ENCODE data around the gene EMC9. TPM values are rescaled to one million over a fixed set of nuclear protein-coding genes. Genes with fewer than 3 reads are reported as not detected.
A peak's percentile ranks its signal among the peaks of the same experiment; 100 is the strongest.

Gene EMC9
- polyA plus RNA-seq, 2 donors = 24.5 to 26.6 TPM

DNA sequence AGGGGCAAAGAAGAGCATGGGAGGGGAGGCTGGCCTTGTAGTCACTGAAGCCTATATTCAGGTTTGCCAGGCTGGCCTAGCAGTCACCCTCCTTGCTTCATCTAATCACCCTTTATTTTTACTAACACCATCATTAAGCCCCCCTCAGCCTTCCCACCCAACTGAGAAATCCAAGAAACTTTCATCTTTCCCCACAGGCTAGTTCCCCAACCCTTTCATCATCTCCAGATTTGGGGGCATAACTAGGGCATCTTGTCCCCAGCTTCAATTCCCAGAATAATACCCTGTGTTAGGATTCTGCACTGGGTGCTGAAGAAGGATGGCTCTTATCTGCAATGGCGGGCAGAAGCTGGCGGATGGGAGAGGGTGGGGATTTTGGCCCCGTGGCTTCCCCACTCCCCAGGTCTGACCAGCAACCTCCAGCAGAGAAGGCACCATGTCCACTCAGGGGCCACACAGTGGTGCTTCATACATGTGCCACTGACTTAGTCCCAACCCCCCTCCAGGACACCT, 40.4 kb downstream of the EMC9 start:
- Histone ChIP-seq H3K4me3 (ENCODE audit: low read depth in 1 of 2, low read length in 2 of 2) (no peak overlapping the region), H3K4me1 (ENCODE audit: control insufficient read depth in 2 of 2, insufficient read depth in 2 of 2, low read length in 1 of 2) (peaks cover 0 to 3% of the 10 kb centered on the region in 2 donors), H3K9me3 (ENCODE audit: control insufficient read depth in 2 of 2, insufficient read depth in 1 of 2, low read depth in 1 of 2, low read length in 1 of 2) (no peaks in the 10 kb centered on the region), H3K27ac (ENCODE audit: low read depth in 2 of 2, low read length in 1 of 2) (no peak overlapping the region), H3K36me3 (ENCODE audit: control insufficient read depth in 2 of 2, insufficient read depth in 2 of 2, low read length in 1 of 2) (peaks cover 3 to 6% of the 10 kb centered on the region in 2 donors), H3K27me3 (ENCODE audit: control insufficient read depth in 1 of 2, insufficient read depth in 2 of 2, low read length in 2 of 2) (no peaks in the 10 kb centered on the region)
- 91 to 100% methylated on average over 3 of the region's 3 CpGs for WGBS, 2 donors

DNA sequence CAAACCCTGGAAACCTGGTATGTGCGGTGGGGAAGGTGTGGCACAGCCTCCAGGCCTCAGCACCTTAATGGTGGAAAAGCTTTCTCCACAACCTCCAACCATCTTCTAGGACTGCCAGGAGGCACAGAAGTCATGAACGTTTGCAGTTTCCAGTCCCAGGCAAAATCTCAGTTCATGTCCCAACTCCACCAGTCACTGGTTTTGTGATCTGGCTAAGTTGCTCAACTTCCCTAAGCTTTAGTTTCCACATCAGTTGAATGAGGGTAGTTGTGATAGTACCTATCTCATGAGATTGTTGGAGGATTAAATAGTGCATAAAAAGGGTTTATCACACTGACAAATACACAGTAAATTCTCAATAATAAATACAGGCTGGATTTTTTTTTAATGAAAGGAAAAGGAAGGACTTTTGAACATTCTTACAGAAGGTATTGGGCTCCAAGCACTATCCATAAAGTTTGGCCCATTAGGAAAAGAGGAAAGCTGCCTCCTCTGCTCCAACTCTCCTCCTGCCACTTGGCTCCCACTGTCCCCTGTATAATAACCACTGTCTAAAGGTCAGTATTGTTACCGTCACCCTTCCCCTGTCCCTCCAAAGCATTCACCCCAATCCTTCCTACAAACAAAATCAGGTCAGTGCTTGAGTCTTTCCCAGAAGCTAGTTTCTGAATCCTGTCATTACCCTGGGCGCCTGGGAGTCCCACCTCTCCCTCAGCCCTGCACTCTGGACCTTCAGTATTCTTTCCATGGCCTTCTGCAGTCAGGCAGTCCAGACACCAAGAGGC, 41.0 kb downstream of the EMC9 start:
- Histone ChIP-seq H3K27me3 (ENCODE audit: control insufficient read depth in 1 of 2, insufficient read depth in 2 of 2, low read length in 2 of 2) (no peaks in the 10 kb centered on the region), H3K4me3 (ENCODE audit: low read depth in 1 of 2, low read length in 2 of 2) (no peak overlapping the region), H3K27ac (ENCODE audit: low read depth in 2 of 2, low read length in 1 of 2) (no peak overlapping the region), H3K9me3 (ENCODE audit: control insufficient read depth in 2 of 2, insufficient read depth in 1 of 2, low read depth in 1 of 2, low read length in 1 of 2) (no peaks in the 10 kb centered on the region), H3K36me3 (ENCODE audit: control insufficient read depth in 2 of 2, insufficient read depth in 2 of 2, low read length in 1 of 2) (peaks cover 3 to 6% of the 10 kb centered on the region in 2 donors), H3K4me1 (ENCODE audit: control insufficient read depth in 2 of 2, insufficient read depth in 2 of 2, low read length in 1 of 2) (peaks cover 0 to 6% of the 10 kb centered on the region in 2 donors)
- 75 to 82% methylated on average over 4 of the region's 4 CpGs for WGBS, 2 donors

DNA sequence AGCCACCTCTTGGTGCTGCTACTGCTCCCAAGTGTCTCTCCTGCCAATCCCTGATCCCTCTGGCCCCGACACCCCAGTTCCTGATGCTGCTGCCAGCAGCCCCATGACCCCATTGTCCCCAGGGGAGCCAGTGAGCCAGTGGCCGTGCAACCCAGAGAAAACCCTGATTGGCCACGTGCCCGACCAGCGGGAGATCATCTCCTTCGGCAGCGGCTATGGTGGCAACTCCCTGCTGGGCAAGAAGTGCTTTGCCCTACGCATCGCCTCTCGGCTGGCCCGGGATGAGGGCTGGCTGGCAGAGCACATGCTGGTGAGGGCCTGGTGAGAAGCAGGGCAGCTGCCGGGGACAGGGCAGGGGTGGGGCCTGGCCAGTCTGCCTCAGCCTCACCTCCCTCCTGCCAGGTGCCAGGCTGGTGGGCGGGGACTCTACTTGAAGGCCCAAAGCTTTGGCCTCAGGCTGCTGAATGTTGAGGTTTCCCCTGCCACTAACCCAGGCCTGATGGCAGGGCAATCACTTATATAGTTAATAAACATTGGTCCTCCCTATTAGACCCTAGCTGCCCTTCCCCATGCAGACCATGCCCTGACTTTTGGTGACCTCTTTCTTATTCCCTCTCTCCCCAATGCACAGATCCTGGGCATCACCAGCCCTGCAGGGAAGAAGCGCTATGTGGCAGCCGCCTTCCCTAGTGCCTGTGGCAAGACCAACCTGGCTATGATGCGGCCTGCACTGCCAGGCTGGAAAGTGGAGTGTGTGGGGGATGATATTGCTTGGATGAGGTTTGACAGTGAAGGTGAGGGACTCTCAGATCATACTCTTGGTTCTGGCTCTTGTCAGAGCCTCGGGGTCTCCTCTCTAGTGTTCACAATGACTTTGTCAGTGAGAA, 42.2 kb downstream of the EMC9 start:
- Histone ChIP-seq H3K27me3 (ENCODE audit: control insufficient read depth in 1 of 2, insufficient read depth in 2 of 2, low read length in 2 of 2) (no peaks in the 10 kb centered on the region), H3K4me1 (ENCODE audit: control insufficient read depth in 2 of 2, insufficient read depth in 2 of 2, low read length in 1 of 2) (peaks cover 2 to 12% of the 10 kb centered on the region in 2 donors), H3K36me3 (ENCODE audit: control insufficient read depth in 2 of 2, insufficient read depth in 2 of 2, low read length in 1 of 2) (peaks cover 3 to 6% of the 10 kb centered on the region in 2 donors), H3K4me3 (ENCODE audit: low read depth in 1 of 2, low read length in 2 of 2) (no peak overlapping the region), H3K9me3 (ENCODE audit: control insufficient read depth in 2 of 2, insufficient read depth in 1 of 2, low read depth in 1 of 2, low read length in 1 of 2) (no peaks in the 10 kb centered on the region), H3K27ac (ENCODE audit: low read depth in 2 of 2, low read length in 1 of 2) (no peak overlapping the region)
- 77 to 86% methylated on average over 17 of the region's 17 CpGs for WGBS, 2 donors

DNA sequence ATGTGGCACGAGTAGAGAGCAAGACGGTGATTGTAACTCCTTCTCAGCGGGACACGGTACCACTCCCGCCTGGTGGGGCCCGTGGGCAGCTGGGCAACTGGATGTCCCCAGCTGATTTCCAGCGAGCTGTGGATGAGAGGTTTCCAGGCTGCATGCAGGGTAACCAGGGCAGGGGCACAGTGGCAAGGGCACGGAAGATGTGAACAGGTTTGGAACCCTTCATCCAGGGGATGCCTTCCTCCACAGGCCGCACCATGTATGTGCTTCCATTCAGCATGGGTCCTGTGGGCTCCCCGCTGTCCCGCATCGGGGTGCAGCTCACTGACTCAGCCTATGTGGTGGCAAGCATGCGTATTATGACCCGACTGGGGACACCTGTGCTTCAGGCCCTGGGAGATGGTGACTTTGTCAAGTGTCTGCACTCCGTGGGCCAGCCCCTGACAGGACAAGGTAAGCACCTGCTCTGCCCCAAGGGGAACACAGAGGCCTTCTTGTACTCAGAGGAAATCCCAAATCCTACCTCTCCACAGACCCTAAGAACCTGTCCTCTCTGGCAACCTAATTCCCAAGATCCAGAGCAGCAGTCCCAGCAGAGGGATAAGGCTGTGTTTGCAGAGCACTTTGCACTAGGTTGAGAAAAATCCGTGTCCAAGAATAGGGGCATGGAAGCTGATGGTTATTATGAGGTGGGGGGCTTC, 43.0 kb downstream of the EMC9 start:
- H3K27ac ChIP-seq (ENCODE audit: low read depth in 2 of 2, low read length in 1 of 2) = no peak overlapping the region
- 95% methylated on average over 16 of the region's 16 CpGs for WGBS, 2 donors
- no peaks in the 10 kb centered on the region for H3K27me3 ChIP-seq (ENCODE audit: control insufficient read depth in 1 of 2, insufficient read depth in 2 of 2, low read length in 2 of 2)
- peaks cover 3 to 6% of the 10 kb centered on the region in 2 donors for H3K36me3 ChIP-seq (ENCODE audit: control insufficient read depth in 2 of 2, insufficient read depth in 2 of 2, low read length in 1 of 2)
- H3K4me3 ChIP-seq (ENCODE audit: low read depth in 1 of 2, low read length in 2 of 2) = no peak overlapping the region
- H3K9me3 ChIP-seq (ENCODE audit: control insufficient read depth in 2 of 2, insufficient read depth in 1 of 2, low read depth in 1 of 2, low read length in 1 of 2) = no peaks in the 10 kb centered on the region
- H3K4me1 ChIP-seq (ENCODE audit: control insufficient read depth in 2 of 2, insufficient read depth in 2 of 2, low read length in 1 of 2) = peaks cover 2 to 15% of the 10 kb centered on the region in 2 donors

DNA sequence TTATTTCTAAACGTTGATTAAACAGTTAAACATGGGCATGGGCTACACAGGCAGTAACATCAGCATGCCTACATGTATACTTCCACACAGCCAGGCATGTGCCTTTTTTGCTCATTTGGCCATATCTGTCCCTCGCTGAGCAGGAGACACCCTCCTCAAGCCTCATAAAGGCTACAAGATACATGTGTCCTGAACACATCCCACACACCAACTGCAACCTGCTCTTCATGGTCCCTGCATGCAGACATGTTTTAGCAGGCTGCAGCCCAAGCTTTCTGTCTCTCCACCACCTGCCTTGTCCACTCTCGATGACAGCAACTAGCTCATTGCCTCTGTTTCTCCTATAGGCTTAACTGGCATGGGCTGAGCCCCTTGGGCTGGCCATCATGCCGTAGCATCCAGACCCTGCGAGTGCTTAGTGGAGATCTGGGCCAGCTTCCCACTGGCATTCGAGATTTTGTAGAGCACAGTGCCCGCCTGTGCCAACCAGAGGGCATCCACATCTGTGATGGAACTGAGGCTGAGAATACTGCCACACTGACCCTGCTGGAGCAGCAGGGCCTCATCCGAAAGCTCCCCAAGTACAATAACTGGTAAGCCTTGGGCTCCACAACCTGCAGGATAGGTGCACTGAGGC, 44.7 kb downstream of the EMC9 start:
- H3K36me3 ChIP-seq (ENCODE audit: control insufficient read depth in 2 of 2, insufficient read depth in 2 of 2, low read length in 1 of 2) = peaks cover 3 to 6% of the 10 kb centered on the region in 2 donors
- no peaks in the 10 kb centered on the region for H3K9me3 ChIP-seq (ENCODE audit: control insufficient read depth in 2 of 2, insufficient read depth in 1 of 2, low read depth in 1 of 2, low read length in 1 of 2)
- no peaks in the 10 kb centered on the region for H3K27me3 ChIP-seq (ENCODE audit: control insufficient read depth in 1 of 2, insufficient read depth in 2 of 2, low read length in 2 of 2)
- H3K27ac ChIP-seq (ENCODE audit: low read depth in 2 of 2, low read length in 1 of 2) = no peak overlapping the region
- H3K4me1 ChIP-seq (ENCODE audit: control insufficient read depth in 2 of 2, insufficient read depth in 2 of 2, low read length in 1 of 2) = peaks cover 2 to 15% of the 10 kb centered on the region in 2 donors
- no peak overlapping the region for H3K4me3 ChIP-seq (ENCODE audit: low read depth in 1 of 2, low read length in 2 of 2)
- 91 to 95% methylated on average over 8 of the region's 8 CpGs for whole genome bisulfite sequencing, 2 donors

DNA sequence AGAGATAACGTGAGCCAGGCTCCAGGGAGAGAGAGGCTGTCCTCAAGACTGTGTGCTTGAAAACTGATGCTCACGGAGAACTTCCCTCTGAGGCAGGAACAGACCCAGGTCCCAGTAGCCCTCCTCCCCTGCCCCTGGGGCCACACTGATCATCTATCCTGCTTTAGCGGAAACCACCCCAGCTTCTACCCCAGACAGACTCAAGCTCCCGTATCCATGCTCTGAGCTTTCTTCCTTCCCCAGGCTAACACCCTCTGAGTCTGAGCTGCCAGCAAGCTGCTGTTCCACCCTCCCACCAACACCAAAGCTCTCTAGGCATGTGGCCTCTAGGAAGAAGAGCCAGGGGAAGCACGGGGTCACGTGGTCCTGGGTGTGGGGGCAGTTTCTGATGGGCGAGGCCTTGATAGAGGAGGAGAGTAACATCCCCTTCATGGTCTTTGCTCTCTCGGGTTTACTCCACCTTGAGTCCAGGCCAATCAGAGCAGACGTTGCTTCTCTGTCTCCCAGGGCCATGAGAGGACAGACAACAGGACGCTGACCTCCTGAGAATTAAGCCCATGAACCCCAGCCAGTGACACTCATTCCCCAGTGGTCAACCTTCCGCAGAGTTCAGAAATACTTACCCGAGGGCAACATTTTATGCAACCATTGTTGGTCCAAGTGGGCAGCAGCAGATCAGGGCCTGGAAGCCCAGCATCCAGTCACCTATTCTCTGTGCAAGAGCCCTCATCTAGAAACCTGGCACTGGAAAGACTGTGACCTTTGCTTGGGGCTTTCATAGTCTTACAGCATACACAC, 45.9 kb downstream of the EMC9 start:
- H3K4me1 ChIP-seq (ENCODE audit: control insufficient read depth in 2 of 2, insufficient read depth in 2 of 2, low read length in 1 of 2) = peaks cover 2 to 15% of the 10 kb centered on the region in 2 donors
- WGBS, 2 donors = 38 to 46% methylated on average over 12 of the region's 12 CpGs
- H3K9me3 ChIP-seq (ENCODE audit: control insufficient read depth in 2 of 2, insufficient read depth in 1 of 2, low read depth in 1 of 2, low read length in 1 of 2) = no peaks in the 10 kb centered on the region
- peak overlapping the region; percentile 97 to 98 for H3K27ac ChIP-seq (ENCODE audit: low read depth in 2 of 2, low read length in 1 of 2)
- no peaks in the 10 kb centered on the region for H3K27me3 ChIP-seq (ENCODE audit: control insufficient read depth in 1 of 2, insufficient read depth in 2 of 2, low read length in 2 of 2)
- peak overlapping the region; percentile 70 to 86 for H3K4me3 ChIP-seq (ENCODE audit: low read depth in 1 of 2, low read length in 2 of 2)
- peaks cover 3% of the 10 kb centered on the region in 2 donors for H3K36me3 ChIP-seq (ENCODE audit: control insufficient read depth in 2 of 2, insufficient read depth in 2 of 2, low read length in 1 of 2)

DNA sequence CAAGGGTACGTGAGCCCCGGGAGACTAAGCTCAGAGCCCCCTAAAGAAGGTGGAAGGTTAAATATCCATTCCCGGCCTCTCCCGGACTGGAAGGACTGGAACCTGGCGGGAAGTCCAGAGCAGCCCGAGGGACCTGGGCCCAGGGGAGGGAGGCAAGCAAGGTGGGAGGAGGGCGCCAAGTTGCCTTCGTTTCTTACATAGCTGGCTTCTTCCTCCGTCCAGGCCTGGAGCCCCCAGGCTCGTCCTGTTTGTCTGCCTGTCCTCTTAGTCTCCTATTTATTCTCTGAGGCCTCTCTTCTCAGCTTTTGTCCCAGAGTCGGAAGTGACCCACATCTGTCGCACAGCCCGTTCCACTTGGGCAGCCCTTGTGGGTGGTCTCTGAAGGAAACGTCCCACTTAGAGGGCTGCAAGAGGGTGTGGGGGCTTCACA, 46.5 kb downstream of the EMC9 start:
- Histone ChIP-seq H3K27me3 (ENCODE audit: control insufficient read depth in 1 of 2, insufficient read depth in 2 of 2, low read length in 2 of 2) (no peaks in the 10 kb centered on the region), H3K9me3 (ENCODE audit: control insufficient read depth in 2 of 2, insufficient read depth in 1 of 2, low read depth in 1 of 2, low read length in 1 of 2) (no peaks in the 10 kb centered on the region), H3K4me3 (ENCODE audit: low read depth in 1 of 2, low read length in 2 of 2) (peak overlapping the region; percentile 70 to 86), H3K27ac (ENCODE audit: low read depth in 2 of 2, low read length in 1 of 2) (peak overlapping the region; percentile 97 to 98), H3K36me3 (ENCODE audit: control insufficient read depth in 2 of 2, insufficient read depth in 2 of 2, low read length in 1 of 2) (peaks cover 3% of the 10 kb centered on the region in 2 donors), H3K4me1 (ENCODE audit: control insufficient read depth in 2 of 2, insufficient read depth in 2 of 2, low read length in 1 of 2) (peaks cover 2 to 15% of the 10 kb centered on the region in 2 donors)
- WGBS, 2 donors = 4 to 9% methylated on average over 12 to 14 of the region's 14 CpGs

DNA sequence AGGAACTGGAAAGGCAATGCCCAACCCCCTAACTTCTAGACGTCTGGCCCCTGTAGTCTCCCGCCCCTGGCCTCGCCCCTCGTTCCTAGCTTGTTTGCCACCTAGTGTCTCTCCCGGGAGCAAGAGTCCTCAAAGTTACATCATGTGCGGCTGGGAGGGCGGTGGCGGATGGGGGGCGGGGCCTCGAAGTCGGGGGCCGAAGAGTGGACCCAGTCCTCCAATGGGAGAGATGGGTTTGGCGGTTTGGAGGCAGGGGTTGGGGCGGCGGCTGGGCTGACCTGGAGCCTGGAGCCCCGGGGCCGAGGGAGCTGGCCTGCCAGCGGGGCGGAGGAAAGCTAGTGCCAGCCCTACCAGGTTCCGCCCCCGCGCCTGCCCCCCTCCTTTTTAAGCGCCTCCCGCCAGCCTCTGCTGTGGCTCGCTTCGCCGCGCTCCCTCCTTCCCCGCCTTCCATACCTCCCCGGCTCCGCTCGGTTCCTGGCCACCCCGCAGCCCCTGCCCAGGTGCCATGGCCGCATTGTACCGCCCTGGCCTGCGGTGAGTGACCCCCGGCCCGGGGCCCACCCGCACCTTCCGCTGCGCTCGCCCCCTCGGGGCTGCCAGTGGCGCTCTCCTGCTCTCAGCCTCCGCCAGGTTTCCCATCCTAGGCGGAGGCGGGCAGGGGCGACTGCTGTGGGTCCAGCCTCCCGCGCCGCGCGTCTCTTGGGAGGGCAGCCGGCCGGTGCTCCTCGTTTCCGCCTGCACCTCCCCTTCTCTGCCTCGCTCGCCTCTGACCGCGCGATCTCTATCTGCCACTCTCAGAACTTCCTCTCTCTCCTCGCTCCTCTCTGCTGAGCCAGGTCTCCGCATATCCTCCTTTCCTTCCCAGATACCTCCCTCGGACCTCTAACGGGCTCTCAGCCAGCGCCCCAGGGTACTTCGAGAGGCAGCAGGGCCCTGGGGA, 47.2 kb downstream of the EMC9 start, which contains the start of gene PCK2:
Gene PCK2, plus strand, starts transcription at position 411 of the 940 bp plus-strand sequence. Its CDS starts 95 bp downstream, at position 506.
- WGBS, 2 donors = 0 to 1% methylated on average over 41 to 68 of the region's 68 CpGs
- Histone ChIP-seq H3K27ac (ENCODE audit: low read depth in 2 of 2, low read length in 1 of 2) (peak within 1 kb of the TSS; percentile 97 to 98), H3K36me3 (ENCODE audit: control insufficient read depth in 2 of 2, insufficient read depth in 2 of 2, low read length in 1 of 2) (peaks cover 3% of the 10 kb centered on the region in 2 donors), H3K9me3 (ENCODE audit: control insufficient read depth in 2 of 2, insufficient read depth in 1 of 2, low read depth in 1 of 2, low read length in 1 of 2) (no peaks in the 10 kb centered on the region), H3K4me1 (ENCODE audit: control insufficient read depth in 2 of 2, insufficient read depth in 2 of 2, low read length in 1 of 2) (peaks cover 2 to 15% of the 10 kb centered on the region in 2 donors), H3K4me3 (ENCODE audit: low read depth in 1 of 2, low read length in 2 of 2) (peak within 1 kb of the TSS; percentile 70 to 86), H3K27me3 (ENCODE audit: control insufficient read depth in 1 of 2, insufficient read depth in 2 of 2, low read length in 2 of 2) (no peaks in the 10 kb centered on the region)
